Activated naive CD4-positive, alpha-beta T cell treated with anti-CD3 and anti-CD28 coated beads for 36 hours (primary cell): Measurements from ENCODE around the gene NDOR1. TPM values are rescaled to one million over a fixed set of nuclear protein-coding genes. Genes with fewer than 3 reads are reported as not detected.
"Not testable (repeated sequence)": the region's sequence is repeated elsewhere in the genome, so short reads cannot be mapped to it uniquely, and the experiment has no call there.

Source experiments
- CTCF ChIA-PET: fragments of 350-600 bp; sonication (Branson Sonifier 250); formaldehyde crosslinking; loops from one replicate; lab custom pipeline; 2021; ENCODE audit warnings: antibody characterized with exemption; lab: Charles Lee
- DNase-seq: peaks from one replicate; pipeline ENCODE4 v3.0.0-alpha.2; 2020
- H3K27ac Mint-ChIP-seq: one replicate; pipeline ENCODE4 v1.8.0; 2021; ENCODE audit warnings: mild to moderate bottlenecking, mixed read lengths
- H3K27me3 Mint-ChIP-seq: one replicate; pipeline ENCODE4 v1.8.0; 2021; ENCODE audit warnings: low read depth, mixed read lengths
- H3K36me3 Mint-ChIP-seq: one replicate; pipeline ENCODE4 v1.8.0; 2021; ENCODE audit warnings: low read depth, mixed read lengths
- H3K4me1 Mint-ChIP-seq: one replicate; pipeline ENCODE4 v1.8.0; 2021; ENCODE audit warnings: low read depth, mixed read lengths
- H3K4me3 Mint-ChIP-seq: one replicate; pipeline ENCODE4 v1.8.0; 2021; ENCODE audit warnings: mild to moderate bottlenecking, moderate library complexity, mixed read lengths
- H3K9me3 Mint-ChIP-seq: one replicate; pipeline ENCODE4 v1.8.0; 2021; ENCODE audit warnings: mixed read lengths
- intact Hi-C: fragments of 100-400 bp; cut with micrococcal nuclease; formaldehyde crosslinking; loops from one replicate; pipeline ENCODE4 v1.15.1; 2023
- total RNA-seq, 2 experiments: library from RNA; stranded (reverse); gene quantifications; one replicate each; pipeline ENCODE4 v1.2.3, GENCODE V29; 2021

Gene NDOR1
- total RNA-seq, 2 experiments from 2014 or later = 25.3 to 26.1 TPM

- Mint-ChIP-seq H3K27me3 (no peaks in the 10 kb centered on the region), H3K4me1 (peaks cover 29% of the 10 kb centered on the region), H3K9me3 (no peaks in the 10 kb centered on the region), H3K27ac (peak overlapping the region; percentile 74), H3K36me3 (peaks cover 22% of the 10 kb centered on the region), H3K4me3 (peak overlapping the region; percentile 79)
- DNase-seq = no peak
- intact Hi-C loops = loop anchor here (5.0 to 10.0 kb wide), 4 partner anchors 40 to 830 kb away; partner anchors contain the start of genes ANAPC2, ENTR1, PMPCA and SEC16A
- CTCF ChIA-PET = interaction anchor here (1.2 kb wide), 1 partner anchor 294 kb away, joined by 3 read pairs; no protein-coding TSS in a partner anchor
These were observed 37.0 kb downstream of the NDOR1 start for GRCh38 chr9:137242269-137243203.

- H3K36me3 Mint-ChIP-seq = peaks cover 22% of the 10 kb centered on the region
- peaks cover 25% of the 10 kb centered on the region for H3K4me1 Mint-ChIP-seq
- H3K27me3 Mint-ChIP-seq, H3K9me3 Mint-ChIP-seq, DNase-seq: not testable (repeated sequence)
- H3K4me3 Mint-ChIP-seq = peak overlapping the region; percentile 21
- CTCF ChIA-PET = interaction anchor here (1.2 kb wide), 1 partner anchor 295 kb away, joined by 3 read pairs; no protein-coding TSS in a partner anchor
- H3K27ac Mint-ChIP-seq = peak overlapping the region; percentile 24
- intact Hi-C loops = loop anchor here (5.0 to 10.0 kb wide), 4 partner anchors 41 to 831 kb away; partner anchors contain the start of genes ANAPC2, ENTR1, PMPCA and SEC16A
These were observed 37.7 kb downstream of the NDOR1 start for GRCh38 chr9:137243266-137243625.

- CTCF ChIA-PET = no interaction called here
- Mint-ChIP-seq H3K9me3 (no peaks in the 10 kb centered on the region), H3K36me3 (peaks cover 22% of the 10 kb centered on the region), H3K27me3 (no peaks in the 10 kb centered on the region), H3K27ac (no peak overlapping the region), H3K4me1 (peaks cover 21% of the 10 kb centered on the region), H3K4me3 (peak overlapping the region; percentile 21)
- intact Hi-C loops = loop anchor here (5.0 to 10.0 kb wide), 4 partner anchors 42 to 832 kb away; partner anchors contain the start of genes ANAPC2, ENTR1, PMPCA and SEC16A
- no peak for DNase-seq
These were observed 38.4 kb downstream of the NDOR1 start for GRCh38 chr9:137243626-137244485.

- Mint-ChIP-seq H3K4me3 (no peak overlapping the region), H3K4me1 (peaks cover 15% of the 10 kb centered on the region), H3K27me3 (no peaks in the 10 kb centered on the region), H3K9me3 (no peaks in the 10 kb centered on the region), H3K27ac (no peak overlapping the region), H3K36me3 (peaks cover 20% of the 10 kb centered on the region)
- no peak for DNase-seq
- CTCF ChIA-PET = no interaction called here
- intact Hi-C loops = loop anchor here (5.0 to 10.0 kb wide), 4 partner anchors 42 to 832 kb away; partner anchors contain the start of genes ANAPC2, ENTR1, PMPCA and SEC16A
These were observed 39.3 kb downstream of the NDOR1 start for GRCh38 chr9:137244486-137245449.

GRCh38 chr9:137245450-137246421, 40.2 kb downstream of the NDOR1 start:
- no peak for DNase-seq
- H3K4me3 Mint-ChIP-seq = no peak overlapping the region
- no peak overlapping the region for H3K27ac Mint-ChIP-seq

GRCh38 chr9:137247135-137247915, 41.8 kb downstream of the NDOR1 start:
- DNase-seq = no peak
- Mint-ChIP-seq H3K36me3 (peaks cover 11% of the 10 kb centered on the region), H3K4me1 (peaks cover 11% of the 10 kb centered on the region), H3K27ac (no peak overlapping the region), H3K9me3 (no peaks in the 10 kb centered on the region), H3K27me3 (no peaks in the 10 kb centered on the region), H3K4me3 (no peak overlapping the region)
- CTCF ChIA-PET = interaction anchor here (1.1 to 1.5 kb wide), 2 partner anchors 9 to 11 kb away, joined by 3 to 4 read pairs; no protein-coding TSS in a partner anchor
- intact Hi-C loops = loop anchor here (10.0 kb wide), 1 partner anchor 763 kb away; the partner anchor contains the start of gene SEC16A

More at GRCh38 chr9:137245450-137246421, 40.2 kb downstream of the NDOR1 start:
- Mint-ChIP-seq H3K9me3 (no peaks in the 10 kb centered on the region), H3K27me3 (no peaks in the 10 kb centered on the region), H3K36me3 (peaks cover 20% of the 10 kb centered on the region), H3K4me1 (peaks cover 13% of the 10 kb centered on the region)
- intact Hi-C loops = loop anchor here (10.0 kb wide), 1 partner anchor 761 kb away; the partner anchor contains the start of gene SEC16A
- CTCF ChIA-PET = no interaction called here

GRCh38 chr9:137247916-137248175, 42.3 kb downstream of the NDOR1 start:
- Mint-ChIP-seq H3K27me3 (no peaks in the 10 kb centered on the region), H3K4me3 (no peak overlapping the region), H3K4me1 (peaks cover 5% of the 10 kb centered on the region), H3K27ac (no peak overlapping the region), H3K9me3 (no peaks in the 10 kb centered on the region), H3K36me3 (peaks cover 6% of the 10 kb centered on the region)
- CTCF ChIA-PET = interaction anchor here (1.5 kb wide), 1 partner anchor 9 kb away, joined by 4 read pairs; no protein-coding TSS in a partner anchor
- intact Hi-C loops = loop anchor here (10.0 kb wide), 1 partner anchor 763 kb away; the partner anchor contains the start of gene SEC16A
- no peak for DNase-seq

GRCh38 chr9:137250329-137251193, 45.1 kb downstream of the NDOR1 start:
- CTCF ChIA-PET = interaction anchor here (0.8 to 1.1 kb wide), 2 partner anchors 17 to 131 kb away, joined by 3 read pairs; no protein-coding TSS in a partner anchor
- intact Hi-C loops = no loop called here
- Mint-ChIP-seq H3K27ac (no peak overlapping the region), H3K36me3 (no peaks in the 10 kb centered on the region), H3K4me3 (no peak overlapping the region), H3K27me3 (no peaks in the 10 kb centered on the region), H3K9me3 (no peaks in the 10 kb centered on the region), H3K4me1 (peaks cover 6% of the 10 kb centered on the region)
- DNase-seq = no peak

- intact Hi-C loops = no loop called here
- CTCF ChIA-PET = interaction anchor here (0.8 to 1.1 kb wide), 2 partner anchors 18 to 132 kb away, joined by 3 read pairs; no protein-coding TSS in a partner anchor
- Mint-ChIP-seq H3K9me3 (no peaks in the 10 kb centered on the region), H3K27me3 (no peaks in the 10 kb centered on the region), H3K36me3 (no peaks in the 10 kb centered on the region), H3K4me3 (no peak within 1 kb of the TSS), H3K27ac (no peak within 1 kb of the TSS), H3K4me1 (peaks cover 7% of the 10 kb centered on the region)
- DNase-seq = no peak
These were observed 45.6 kb downstream of the NDOR1 start, which contains the start of gene STPG3 for GRCh38 chr9:137251194-137251461. TSS of gene STPG3 (plus strand) at chr9:137251286. CDS start at chr9:137251287, 1 bp downstream.
